ENCODE measurements around the gene BTBD9. TPM values are rescaled to one million over a fixed set of nuclear protein-coding genes. Genes with fewer than 3 reads are reported as not detected.

The BTBD9 gene
- total RNA-seq, 1 experiment from 2014 or later, result 4.3 TPM

DNA sequence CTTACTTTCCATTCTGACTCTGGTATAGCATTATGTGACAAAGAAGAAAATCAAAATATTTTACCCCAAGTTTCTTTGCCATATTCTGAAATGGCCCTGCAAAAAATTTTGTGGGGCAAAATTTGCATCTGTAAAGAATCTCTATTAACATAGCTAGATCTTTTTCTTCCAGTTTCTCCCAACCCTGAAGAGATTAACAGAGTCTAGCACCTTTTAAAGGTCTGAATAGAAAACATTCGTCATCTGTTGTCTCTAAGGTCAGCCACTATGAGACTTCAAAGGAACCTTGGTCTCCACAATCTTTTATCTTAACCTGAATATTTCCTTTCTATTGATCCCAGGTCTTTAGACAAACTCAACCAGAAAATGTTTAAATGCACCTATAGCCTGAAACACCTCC is 205.7 kb downstream of the BTBD9 start:
- DNase-seq (no peak), ATAC-seq (no peak)
- Histone ChIP-seq H3K9me2 (replicated peaks; ENCODE audit: low read length) (no peaks in the 10 kb centered on the region), H3K27me3 (ENCODE audit: low read length) (no peaks in the 10 kb centered on the region), H3K9ac (ENCODE audit: low read length) (no peak overlapping the region), H3K27ac (ENCODE audit: low read length) (no peak overlapping the region), H3K4me3 (ENCODE audit: low read length) (no peak overlapping the region), H4K20me1 (ENCODE audit: low read length) (no peaks in the 10 kb centered on the region), H3F3A (ENCODE audit: low read length, unreplicated experiment) (no peaks in the 10 kb centered on the region), H3K4me1 (ENCODE audit: insufficient read depth, low read length) (peaks cover 33% of the 10 kb centered on the region), H3K9me3 (ENCODE audit: low read length) (no peaks in the 10 kb centered on the region), H3K79me2 (ENCODE audit: low read length) (no peaks in the 10 kb centered on the region), H3K36me3 (ENCODE audit: low read depth, low read length) (no peaks in the 10 kb centered on the region), H2AFZ (ENCODE audit: low read length) (no peak overlapping the region), H3K4me2 (ENCODE audit: low read length) (no peak overlapping the region)
- ChIA-PET CTCF (no interaction called here), POLR2A (ENCODE audit: unreplicated experiment) (no interaction called here)
- no TSS peak for BruUV-seq (replicated peaks)
- intact Hi-C loops (cut with micrococcal nuclease), result no loop called here
- TF ChIP-seq EZH2 (IDR thresholded peaks at IDR 0.05; ENCODE audit: low read length, unreplicated experiment) (no peak), EZH2phosphoT487 (IDR thresholded peaks at IDR 0.05; ENCODE audit: borderline replicate concordance, low read length) (no peak)
- TF ChIP-seq, protein P1, sequence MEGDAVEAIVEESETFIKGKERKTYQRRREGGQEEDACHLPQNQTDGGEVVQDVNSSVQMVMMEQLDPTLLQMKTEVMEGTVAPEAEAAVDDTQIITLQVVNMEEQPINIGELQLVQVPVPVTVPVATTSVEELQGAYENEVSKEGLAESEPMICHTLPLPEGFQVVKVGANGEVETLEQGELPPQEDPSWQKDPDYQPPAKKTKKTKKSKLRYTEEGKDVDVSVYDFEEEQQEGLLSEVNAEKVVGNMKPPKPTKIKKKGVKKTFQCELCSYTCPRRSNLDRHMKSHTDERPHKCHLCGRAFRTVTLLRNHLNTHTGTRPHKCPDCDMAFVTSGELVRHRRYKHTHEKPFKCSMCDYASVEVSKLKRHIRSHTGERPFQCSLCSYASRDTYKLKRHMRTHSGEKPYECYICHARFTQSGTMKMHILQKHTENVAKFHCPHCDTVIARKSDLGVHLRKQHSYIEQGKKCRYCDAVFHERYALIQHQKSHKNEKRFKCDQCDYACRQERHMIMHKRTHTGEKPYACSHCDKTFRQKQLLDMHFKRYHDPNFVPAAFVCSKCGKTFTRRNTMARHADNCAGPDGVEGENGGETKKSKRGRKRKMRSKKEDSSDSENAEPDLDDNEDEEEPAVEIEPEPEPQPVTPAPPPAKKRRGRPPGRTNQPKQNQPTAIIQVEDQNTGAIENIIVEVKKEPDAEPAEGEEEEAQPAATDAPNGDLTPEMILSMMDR (conservative IDR thresholded peaks at IDR 0.05; ENCODE audit: low read depth, low read length), result no peak

DNA sequence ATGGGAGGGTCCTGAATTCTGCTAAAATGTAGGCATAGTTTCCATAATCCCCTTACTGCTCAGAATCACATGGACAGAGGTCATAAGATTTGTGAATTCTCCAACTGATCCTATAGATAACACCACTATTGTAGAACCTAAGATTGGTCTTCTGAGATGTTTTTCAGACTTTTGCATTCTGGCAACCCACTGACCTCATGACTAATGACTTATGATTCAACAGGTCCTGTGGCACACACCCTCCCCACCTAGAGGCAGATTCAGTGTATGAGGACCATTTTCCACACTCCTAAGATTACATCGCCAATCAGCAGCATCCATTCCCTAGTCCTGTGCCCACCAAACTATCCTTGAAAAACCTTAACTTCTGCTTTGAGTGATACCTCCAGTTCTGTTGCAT is 207.2 kb downstream of the BTBD9 start:
- intact Hi-C loops (cut with micrococcal nuclease), result no loop called here
- no peak overlapping the region for H3K4me2 ChIP-seq (ENCODE audit: low read length)
- H4K20me1 ChIP-seq (ENCODE audit: low read length), result no peaks in the 10 kb centered on the region
- H3K27me3 ChIP-seq (ENCODE audit: low read length), result no peaks in the 10 kb centered on the region
- H3K9me3 ChIP-seq (ENCODE audit: low read length), result no peaks in the 10 kb centered on the region
- H3K36me3 ChIP-seq (ENCODE audit: low read depth, low read length), result no peaks in the 10 kb centered on the region
- BruUV-seq (replicated peaks), result no TSS peak
- no peak for TF ChIP-seq EZH2 (IDR thresholded peaks at IDR 0.05; ENCODE audit: low read length, unreplicated experiment)
- TF ChIP-seq EZH2phosphoT487 (IDR thresholded peaks at IDR 0.05; ENCODE audit: borderline replicate concordance, low read length), result no peak
- TF ChIP-seq, protein P1 (conservative IDR thresholded peaks at IDR 0.05; ENCODE audit: low read depth, low read length), result 0 out of 2 replicates have a peak, but pooled peaks have one; percentile 11
- no peaks in the 10 kb centered on the region for H3F3A ChIP-seq (ENCODE audit: low read length, unreplicated experiment)
- CTCF ChIA-PET, result no interaction called here
- no peak overlapping the region for H3K9ac ChIP-seq (ENCODE audit: low read length)
- POLR2A ChIA-PET (ENCODE audit: unreplicated experiment), result no interaction called here
- H2AFZ ChIP-seq (ENCODE audit: low read length), result no peak overlapping the region
- DNase-seq, result peak; percentile 55
- H3K4me1 ChIP-seq (ENCODE audit: insufficient read depth, low read length), result peaks cover 27% of the 10 kb centered on the region
- H3K79me2 ChIP-seq (ENCODE audit: low read length), result no peaks in the 10 kb centered on the region
- H3K4me3 ChIP-seq (ENCODE audit: low read length), result no peak overlapping the region
- ATAC-seq, result no peak
- no peak overlapping the region for H3K27ac ChIP-seq (ENCODE audit: low read length)
- H3K9me2 ChIP-seq (replicated peaks; ENCODE audit: low read length), result no peaks in the 10 kb centered on the region

- H2AFZ ChIP-seq (ENCODE audit: low read length), result no peak overlapping the region
- no peaks in the 10 kb centered on the region for H3F3A ChIP-seq (ENCODE audit: low read length, unreplicated experiment)
- BruUV-seq (replicated peaks), result no TSS peak
- no peak overlapping the region for H3K9ac ChIP-seq (ENCODE audit: low read length)
- H3K4me1 ChIP-seq (ENCODE audit: insufficient read depth, low read length), result peaks cover 23% of the 10 kb centered on the region
- ChIA-PET POLR2A (ENCODE audit: unreplicated experiment) (no interaction called here), CTCF (no interaction called here)
- H4K20me1 ChIP-seq (ENCODE audit: low read length), result no peaks in the 10 kb centered on the region
- H3K4me3 ChIP-seq (ENCODE audit: low read length), result no peak overlapping the region
- no peaks in the 10 kb centered on the region for H3K9me2 ChIP-seq (replicated peaks; ENCODE audit: low read length)
- DNase-seq (no peak), ATAC-seq (no peak)
- no peak for TF ChIP-seq EZH2 (IDR thresholded peaks at IDR 0.05; ENCODE audit: low read length, unreplicated experiment)
- TF ChIP-seq, protein P1 (conservative IDR thresholded peaks at IDR 0.05; ENCODE audit: low read depth, low read length), result no peak
- no peak for TF ChIP-seq EZH2phosphoT487 (IDR thresholded peaks at IDR 0.05; ENCODE audit: borderline replicate concordance, low read length)
- H3K27ac ChIP-seq (ENCODE audit: low read length), result no peak overlapping the region
- no peak overlapping the region for H3K4me2 ChIP-seq (ENCODE audit: low read length)
- H3K79me2 ChIP-seq (ENCODE audit: low read length), result no peaks in the 10 kb centered on the region
- no peaks in the 10 kb centered on the region for H3K27me3 ChIP-seq (ENCODE audit: low read length)
- no peaks in the 10 kb centered on the region for H3K9me3 ChIP-seq (ENCODE audit: low read length)
- no peaks in the 10 kb centered on the region for H3K36me3 ChIP-seq (ENCODE audit: low read depth, low read length)
- intact Hi-C loops (cut with micrococcal nuclease), result no loop called here
Observed at GRCh38 chr6:38432079-38432478, 207.7 kb downstream of the BTBD9 start.

Data from PC-3 (cell line).